Fibroblast of skin of right quadriceps (primary cell): ENCODE data around the gene MPV17L2.
"Not testable (repeated sequence)": the region's sequence is repeated elsewhere in the genome, so short reads cannot be mapped to it uniquely, and the experiment has no call there.

ENCODE experiments used
- DNase-seq: peaks from one replicate; pipeline ENCODE4 v3.0.0-alpha.2; 2013

Gene MPV17L2

GRCh38 chr19:18192673-18193387, at the start of gene MPV17L2:
Gene MPV17L2 (plus strand): TSS chr19:18193218. CDS start chr19:18193282, 64 bp downstream.
- DNase-seq: peak; percentile 100

- no peak for DNase-seq
These were observed 49.1 kb upstream of the MPV17L2 start for GRCh38 chr19:18143902-18144301.

- DNase-seq: no peak
These were observed 48.7 kb upstream of the MPV17L2 start for GRCh38 chr19:18144361-18144760.

- DNase-seq: no peak
These were observed 48.1 kb upstream of the MPV17L2 start for GRCh38 chr19:18144906-18145305.

GRCh38 chr19:18145391-18145999, 47.5 kb upstream of the MPV17L2 start:
- no peak for DNase-seq

GRCh38 chr19:18147396-18147795, 45.6 kb upstream of the MPV17L2 start:
- no peak for DNase-seq

GRCh38 chr19:18149596-18149975, 43.4 kb upstream of the MPV17L2 start:
- DNase-seq: no peak

- no peak for DNase-seq
These were observed 42.0 kb upstream of the MPV17L2 start for GRCh38 chr19:18150776-18151624.

- DNase-seq: peak; percentile 97
These were observed 40.6 kb upstream of the MPV17L2 start for GRCh38 chr19:18152442-18152816.

- peak; percentile 98 for DNase-seq
These were observed 40.0 kb upstream of the MPV17L2 start, which contains the start of gene PIK3R2 for GRCh38 chr19:18152817-18153555. Gene PIK3R2 (plus strand): TSS chr19:18153163. CDS start chr19:18155880, 2,717 bp downstream.

GRCh38 chr19:18153556-18154134, 39.4 kb upstream of the MPV17L2 start:
- no peak for DNase-seq

GRCh38 chr19:18155095-18156087, 37.6 kb upstream of the MPV17L2 start:
- DNase-seq: no peak

GRCh38 chr19:18156268-18156667, 36.8 kb upstream of the MPV17L2 start:
- DNase-seq: no peak

GRCh38 chr19:18156841-18157464, 36.1 kb upstream of the MPV17L2 start:
- DNase-seq: peak; percentile 59

GRCh38 chr19:18157465-18158063, 35.5 kb upstream of the MPV17L2 start:
- DNase-seq: no peak

GRCh38 chr19:18158467-18158866, 34.6 kb upstream of the MPV17L2 start:
- no peak for DNase-seq

GRCh38 chr19:18159059-18159616, 33.9 kb upstream of the MPV17L2 start:
- DNase-seq: not testable (repeated sequence)

GRCh38 chr19:18159810-18160209, 33.2 kb upstream of the MPV17L2 start:
- no peak for DNase-seq

GRCh38 chr19:18160493-18160970, 32.5 kb upstream of the MPV17L2 start:
- DNase-seq: no peak
